Posterior vena cava (tissue), 2 donors: Measurements from ENCODE around the gene IFI27L2. TPM values are rescaled to one million over a fixed set of nuclear protein-coding genes. Genes with fewer than 3 reads are reported as not detected.

Experiments used
- DNase-seq: peaks from one replicate; pipeline ENCODE4 v3.0.0-alpha.2; 2020; ENCODE audit warnings: low spot score
- intact Hi-C, 2 donors: fragments of 100-400 bp; cut with DNase I; formaldehyde crosslinking; loops; one replicate each; pipeline versions ENCODE4 v1.14.1 to v1.14.2; 2022 to 2023
- total RNA-seq, 2 donors: library from RNA; stranded (reverse); fragmentation: NEBNext Ultra II Directional; extraction: Animal tissue kit (Norgen Biotek cat#: 25700); gene quantifications; one replicate each; pipeline ENCODE4 v1.2.1, GENCODE V29; 2021
- donor health status: DM: yes; HTN: yes; CAD: no.
- donor health status: DM: yes; HTN: yes; CAD: no.

IFI27L2 gene
- total RNA-seq, 2 donors from 2014 or later = 39.7 to 43.1 TPM

DNA sequence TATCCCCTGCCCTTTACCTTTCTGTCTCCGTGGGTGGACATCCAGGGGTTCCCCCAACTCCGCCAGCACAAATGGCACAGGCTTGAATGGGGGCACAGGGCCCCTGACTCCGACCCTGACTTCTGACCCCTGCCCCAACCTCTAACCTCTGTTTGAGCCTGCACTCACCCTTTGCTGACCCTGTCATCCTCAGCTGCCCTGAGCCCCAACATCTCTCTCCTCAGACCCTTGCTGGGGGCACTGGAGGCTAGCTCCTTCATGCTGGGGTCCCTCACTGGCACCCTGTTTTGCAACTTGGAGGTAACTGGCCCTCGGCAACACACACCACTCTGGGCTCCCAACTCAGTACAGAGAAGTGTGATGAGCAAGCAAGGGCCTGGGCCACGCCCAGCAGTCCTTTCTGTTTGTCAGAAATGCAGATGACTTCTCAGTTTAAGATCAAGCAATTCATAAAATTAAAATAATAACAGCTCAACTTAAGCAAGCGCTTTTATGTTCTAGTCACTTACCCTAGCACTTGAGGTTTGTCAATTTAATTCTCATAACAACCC is 16.8 kb downstream of the IFI27L2 start:
- no peak for DNase-seq
- intact Hi-C loops = no loop called here

DNA sequence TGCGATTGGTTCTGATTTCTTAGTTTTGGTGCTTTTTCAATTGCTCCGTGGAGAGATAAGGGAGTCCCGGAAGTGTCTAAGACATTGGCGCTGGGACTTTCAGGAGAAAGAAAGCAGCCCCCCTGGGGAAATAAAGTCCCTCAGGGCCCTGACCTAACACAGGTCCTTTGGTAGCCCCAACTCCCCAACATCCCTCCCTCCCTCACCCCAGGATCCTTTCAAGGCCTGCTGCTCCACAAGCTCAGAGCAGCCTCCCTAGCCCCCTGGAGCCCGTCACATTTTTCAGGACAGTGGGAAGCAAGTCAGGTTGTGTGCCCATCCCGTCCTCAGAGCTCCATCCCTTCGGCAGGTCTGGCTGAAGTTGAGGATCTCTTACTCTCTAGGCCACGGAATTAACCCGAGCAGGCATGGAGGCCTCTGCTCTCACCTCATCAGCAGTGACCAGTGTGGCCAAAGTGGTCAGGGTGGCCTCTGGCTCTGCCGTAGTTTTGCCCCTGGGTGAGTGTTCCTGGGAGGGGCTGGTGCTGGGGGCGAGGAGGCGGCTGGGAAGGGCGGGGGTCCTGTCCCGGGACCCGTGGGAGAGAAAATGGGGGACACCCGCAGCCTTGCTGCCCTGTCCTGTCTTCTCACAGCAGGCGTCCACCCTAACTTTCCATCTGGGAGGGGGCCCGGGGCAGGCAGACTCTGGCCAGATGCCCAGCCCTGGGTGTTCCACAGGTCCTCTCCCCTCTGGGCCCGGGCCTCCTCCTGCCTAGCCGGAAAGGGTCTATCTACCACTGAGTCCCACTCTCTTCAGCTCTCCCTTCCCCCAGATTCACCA is 17.9 kb downstream of the IFI27L2 start:
- intact Hi-C loops = no loop called here
- no peak for DNase-seq

DNA sequence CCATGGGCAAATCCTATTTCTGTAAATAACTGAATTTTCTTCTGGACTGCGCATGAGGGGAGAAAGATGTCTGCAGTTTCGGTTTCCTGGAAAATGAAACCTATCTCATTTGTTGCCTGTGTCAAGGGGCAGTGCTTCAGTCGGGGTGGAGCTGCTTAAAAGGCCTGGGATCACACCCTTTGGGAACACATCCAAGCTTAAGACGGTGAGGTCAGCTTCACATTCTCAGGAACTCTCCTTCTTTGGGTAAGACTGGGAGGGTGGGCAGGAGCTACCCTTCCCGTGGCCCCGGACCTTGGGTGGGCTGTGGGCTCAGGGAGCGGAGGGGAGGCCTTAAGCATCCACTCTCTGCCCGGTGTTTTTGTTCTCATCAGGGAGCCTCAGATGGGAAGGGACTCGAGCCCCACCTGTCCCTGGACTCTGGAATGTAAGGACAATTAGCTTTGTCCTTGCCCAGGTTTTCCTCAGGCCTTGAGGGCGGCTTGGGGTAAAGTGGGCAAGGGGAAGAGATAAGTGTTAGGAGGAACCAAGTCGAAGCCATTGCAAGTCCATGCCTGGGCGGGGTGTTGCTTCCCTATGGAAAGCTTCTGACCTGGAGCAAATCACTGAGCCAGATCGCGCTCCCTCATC is 18.7 kb downstream of the IFI27L2 start, which contains the start of gene IFI27:
TSS of gene IFI27 (plus strand) at position 185 of the 630 bp plus-strand sequence.
- intact Hi-C loops = no loop called here
- no peak for DNase-seq

DNA sequence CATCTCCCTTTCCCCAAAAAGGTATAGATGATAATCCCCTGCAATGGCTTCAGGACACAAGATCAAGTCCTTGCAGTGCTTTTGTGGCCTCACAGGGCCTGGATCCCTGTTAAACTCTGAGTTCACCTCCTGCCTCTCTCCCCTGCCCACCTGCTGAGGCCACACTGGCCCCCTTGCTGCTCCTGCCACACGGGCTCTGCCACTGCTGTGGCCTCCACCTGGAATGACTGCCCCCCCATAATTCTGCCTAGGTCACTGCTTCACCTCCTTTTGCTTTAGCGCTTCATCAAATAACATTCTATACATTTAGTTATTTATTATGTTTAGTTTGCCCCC is 19.5 kb downstream of the IFI27L2 start:
- no peak for DNase-seq
- intact Hi-C loops = loop anchor here in 1 of 2 donors (2.0 kb wide), 1 partner anchor 69 kb away; no protein-coding TSS in a partner anchor

DNA sequence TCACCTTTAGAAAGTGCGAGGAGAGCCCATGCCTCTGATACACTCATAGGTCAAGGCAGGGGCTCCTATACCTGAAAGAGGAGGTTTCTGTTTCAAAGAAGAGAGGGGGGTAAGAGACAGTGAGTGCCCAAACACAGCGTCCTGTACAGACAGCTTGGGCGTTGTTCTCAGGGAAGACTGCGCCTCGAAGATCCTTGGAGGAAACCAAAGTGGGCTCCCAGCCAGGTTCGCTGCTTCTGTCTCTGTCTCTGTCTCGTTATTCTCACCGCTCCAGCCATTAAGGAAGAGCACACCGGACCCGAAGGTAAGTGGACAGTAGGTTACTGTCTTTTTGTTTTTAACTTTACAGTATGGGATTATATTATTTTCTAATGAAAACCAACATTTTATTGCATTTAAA is 24.7 kb downstream of the IFI27L2 start:
- no peak for DNase-seq

DNA sequence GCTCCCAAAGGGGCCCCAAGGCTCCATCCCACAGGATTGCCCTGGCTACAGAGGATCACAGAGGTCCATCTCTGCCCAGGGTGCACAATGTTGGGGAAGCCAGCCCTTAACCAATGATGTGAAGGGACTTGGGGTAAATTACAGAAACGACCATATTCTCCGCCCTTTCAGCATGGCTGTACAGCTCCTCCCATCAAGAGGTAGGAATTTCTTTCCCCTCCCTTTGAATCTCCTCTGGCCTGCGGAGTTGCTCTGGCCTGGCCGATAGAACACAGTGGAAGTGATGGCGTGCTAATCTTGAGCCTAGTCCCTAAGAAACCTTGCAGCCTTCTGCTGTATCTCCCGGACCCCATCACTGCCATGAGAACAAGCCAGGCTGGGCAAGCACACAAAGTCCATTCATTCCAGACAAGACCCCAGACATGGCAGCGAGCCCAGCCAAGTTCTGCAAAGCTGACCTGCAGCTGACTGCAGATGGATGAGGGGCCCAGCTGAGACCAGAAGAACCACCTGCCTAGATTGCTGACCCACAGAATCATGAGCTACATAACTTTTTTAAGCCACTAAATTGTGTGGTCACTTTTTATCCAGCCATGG is 25.8 kb downstream of the IFI27L2 start:
- intact Hi-C loops = no loop called here

More for the DNA sequence above, 24.7 kb downstream of the IFI27L2 start:
- intact Hi-C loops = no loop called here

DNA sequence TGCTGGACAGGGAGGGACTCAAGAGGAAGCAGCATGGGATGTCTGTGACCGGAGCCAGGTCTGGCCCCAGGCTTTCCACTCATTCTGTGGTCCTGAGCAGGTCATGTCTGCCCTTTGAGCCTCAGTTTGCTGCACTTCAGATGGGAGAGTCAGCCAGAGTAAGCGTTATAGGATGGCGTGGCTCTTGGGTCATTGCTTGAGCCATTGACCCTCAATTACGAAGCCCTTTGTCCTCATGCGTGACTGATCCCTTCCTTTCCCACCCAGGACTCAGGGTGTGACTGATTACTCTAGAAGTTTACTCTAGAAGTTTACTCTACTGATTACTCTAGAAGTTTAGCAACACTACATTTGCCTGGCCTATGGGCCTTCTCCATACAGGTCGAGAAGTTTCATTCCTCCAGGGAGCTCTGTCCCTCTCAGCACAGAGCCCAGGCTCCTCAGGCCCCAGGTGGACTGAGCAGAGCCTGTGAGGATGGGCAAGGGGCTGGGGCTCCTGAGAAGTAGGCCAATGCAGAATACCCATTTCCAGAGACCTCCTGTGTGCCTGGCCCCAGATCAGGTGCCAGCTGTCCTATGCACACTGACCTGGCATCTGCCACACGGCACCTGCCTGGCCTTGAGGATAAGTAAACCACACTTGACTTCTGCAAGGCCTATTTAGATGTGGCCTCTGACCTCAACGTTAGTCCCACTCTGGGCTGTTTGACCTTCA is 26.5 kb downstream of the IFI27L2 start:
- intact Hi-C loops = no loop called here
- DNase-seq = no peak

More for the DNA sequence above, 25.8 kb downstream of the IFI27L2 start:
- DNase-seq = no peak

DNA sequence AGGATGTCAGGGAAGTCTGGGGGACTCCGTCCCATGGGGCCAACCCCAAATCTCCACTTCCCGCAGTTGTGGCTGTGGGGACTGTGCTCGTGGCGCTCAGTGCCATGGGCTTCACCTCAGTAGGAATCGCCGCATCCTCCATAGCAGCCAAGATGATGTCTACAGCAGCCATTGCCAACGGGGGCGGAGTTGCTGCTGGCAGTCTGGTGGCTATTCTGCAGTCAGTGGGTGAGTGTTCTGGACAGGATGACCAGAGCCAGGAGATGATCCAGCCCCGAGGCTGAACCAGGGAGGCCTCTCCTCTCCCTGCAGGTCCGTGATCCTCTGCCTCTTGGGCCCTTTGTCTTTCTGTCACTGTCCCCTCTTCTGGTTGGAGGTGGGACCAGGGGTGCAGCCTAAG is 27.7 kb downstream of the IFI27L2 start:
- intact Hi-C loops = no loop called here
- DNase-seq = peak; percentile 89

DNA sequence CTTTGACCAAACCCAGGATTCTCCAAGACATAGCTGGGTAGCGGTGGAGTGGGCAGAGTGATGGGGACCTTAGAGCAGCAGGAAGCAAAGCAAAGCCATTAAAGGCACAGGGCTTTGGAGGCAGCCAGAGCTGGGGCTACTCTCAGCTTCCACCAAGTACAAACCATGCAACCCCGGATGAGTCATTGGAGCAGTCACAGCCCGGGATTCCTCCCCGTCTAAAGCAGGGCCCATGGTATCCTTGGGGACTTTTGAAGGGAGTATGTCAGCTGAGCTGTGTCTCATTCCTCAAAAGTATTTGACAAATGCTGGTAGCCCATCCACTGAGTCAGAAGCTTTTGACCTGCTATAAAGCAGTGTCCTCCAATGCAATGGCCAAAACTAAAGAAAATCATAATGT is 28.6 kb downstream of the IFI27L2 start:
- intact Hi-C loops = no loop called here
- no peak for DNase-seq

DNA sequence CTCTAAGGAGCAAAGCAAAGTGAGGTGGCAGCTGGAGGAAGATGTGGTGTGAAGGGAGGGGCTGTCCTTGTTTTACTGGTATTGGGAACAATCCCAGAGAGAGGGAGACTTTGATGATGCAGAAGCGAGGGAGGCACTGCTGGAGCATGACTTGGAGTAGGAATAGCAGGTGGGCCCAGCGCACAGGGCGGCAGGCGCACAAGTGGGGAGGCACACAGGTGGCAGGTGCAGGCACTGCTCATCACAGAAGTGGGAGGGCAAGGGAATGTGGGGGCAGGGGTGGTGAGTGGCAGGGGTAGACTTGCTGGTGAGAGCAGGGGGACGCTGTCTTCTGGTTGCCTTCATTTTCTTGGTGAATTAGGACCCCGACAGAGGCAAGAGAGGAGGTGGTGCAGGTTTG is 30.4 kb downstream of the IFI27L2 start:
- DNase-seq = no peak
- intact Hi-C loops = no loop called here

DNA sequence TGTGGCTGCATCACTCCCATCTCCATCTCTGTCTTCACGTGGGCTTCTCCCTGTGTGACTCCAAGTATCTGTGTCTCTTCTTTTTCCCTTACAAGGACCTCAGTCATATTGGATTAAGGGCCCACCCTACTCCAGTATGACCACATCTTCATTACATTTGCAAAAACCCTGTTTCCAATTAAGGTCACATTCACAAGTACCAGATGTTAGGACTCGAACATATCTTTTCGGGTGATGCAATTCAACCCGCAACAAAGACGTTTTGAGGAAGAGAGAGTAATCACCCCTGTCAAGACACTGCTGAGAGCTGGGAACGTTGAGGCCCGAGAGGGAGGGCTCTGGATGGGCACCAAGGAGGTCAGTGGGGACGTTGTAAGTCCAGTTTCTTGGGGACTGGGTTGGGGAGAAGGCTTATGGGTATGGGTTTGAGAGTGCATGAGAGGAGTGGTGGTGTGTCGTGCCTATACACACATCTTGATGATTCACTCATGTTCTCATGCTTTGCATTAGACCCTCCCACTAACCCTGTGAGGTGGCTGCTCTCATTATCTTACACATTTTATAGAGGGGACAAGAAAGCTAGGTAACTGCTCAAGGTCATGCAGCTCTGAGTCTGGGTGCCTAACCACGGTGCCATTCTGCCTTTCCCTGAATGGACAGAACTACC is 30.9 kb downstream of the IFI27L2 start:
- intact Hi-C loops = no loop called here
- DNase-seq = no peak

DNA sequence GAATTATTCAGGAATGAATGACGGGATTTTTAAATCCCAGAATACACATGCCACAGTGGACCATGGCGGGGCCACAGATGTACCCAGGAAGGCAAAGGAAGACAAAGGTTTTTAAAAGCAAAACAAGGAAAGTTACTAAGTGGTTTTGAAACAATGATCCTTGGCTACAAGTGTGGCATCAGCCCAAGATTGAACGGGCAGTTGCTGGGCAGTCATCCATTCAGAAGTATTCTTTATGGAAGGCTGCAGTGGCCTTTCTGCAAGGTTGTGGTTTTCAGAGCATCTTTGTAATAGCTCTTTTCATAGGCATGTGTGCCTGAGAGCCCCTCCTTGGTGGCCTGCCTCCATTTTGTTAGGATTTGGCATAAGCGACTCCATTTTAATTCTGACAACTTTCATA is 32.3 kb downstream of the IFI27L2 start:
- DNase-seq = no peak
- intact Hi-C loops = no loop called here

DNA sequence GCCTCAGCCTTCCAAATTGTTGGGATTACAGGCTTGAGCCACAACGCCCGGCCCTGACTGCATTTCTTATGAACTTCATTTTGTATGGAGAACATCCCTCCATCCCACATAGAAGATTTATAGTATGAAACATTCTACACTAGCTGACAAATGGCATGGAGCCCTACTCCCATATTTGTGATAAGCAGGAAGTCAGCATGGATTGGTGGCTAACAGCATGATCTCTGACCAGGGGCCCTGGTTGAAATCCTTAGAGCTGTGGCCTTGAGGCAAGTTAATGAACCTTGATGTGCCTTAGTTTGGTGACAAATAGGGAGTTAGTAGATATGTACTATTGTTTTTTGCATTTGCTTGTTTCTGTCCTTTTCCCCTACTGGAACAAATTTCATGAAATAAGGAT is 36.0 kb downstream of the IFI27L2 start:
- intact Hi-C loops = no loop called here
- DNase-seq = no peak

DNA sequence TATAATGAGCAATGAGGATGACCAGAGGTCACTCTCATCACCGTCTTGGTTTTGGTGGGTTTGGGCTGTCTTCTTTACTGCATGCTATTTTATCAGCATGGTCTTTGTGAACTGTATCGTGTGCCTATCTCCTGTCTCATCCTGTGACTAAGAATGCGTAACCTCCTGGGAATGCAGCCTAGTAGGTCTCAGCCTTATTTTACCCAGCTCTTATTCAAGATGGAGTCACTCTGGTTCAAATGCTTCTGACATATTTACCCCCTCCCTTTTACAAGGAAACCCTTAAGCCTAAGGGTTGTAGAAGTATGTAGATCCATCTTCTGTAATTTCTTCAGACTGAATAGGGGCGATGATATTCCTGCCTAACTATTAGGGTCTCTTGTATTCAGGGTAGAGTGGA is 39.9 kb downstream of the IFI27L2 start:
- DNase-seq = no peak
- intact Hi-C loops = no loop called here

DNA sequence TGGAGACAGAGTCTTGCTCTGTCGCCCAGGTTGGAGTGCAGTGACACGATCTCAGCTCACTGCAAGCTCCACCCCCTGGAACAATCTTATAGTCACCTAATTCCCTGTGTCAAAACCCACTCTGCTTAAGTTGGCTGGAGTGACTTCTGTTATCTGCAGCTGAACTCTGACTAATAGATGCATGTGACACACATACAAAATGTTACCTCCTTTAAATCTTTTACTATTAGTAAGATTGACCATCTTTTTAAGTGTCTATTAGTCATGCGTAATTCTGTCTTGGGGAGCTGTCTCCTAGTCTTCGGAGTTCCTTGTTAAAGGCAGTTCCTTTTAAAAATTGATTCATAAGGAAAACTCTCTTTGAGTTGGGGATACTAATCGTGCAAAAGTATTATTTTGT is 40.9 kb downstream of the IFI27L2 start:
- intact Hi-C loops = no loop called here
- no peak for DNase-seq

DNA sequence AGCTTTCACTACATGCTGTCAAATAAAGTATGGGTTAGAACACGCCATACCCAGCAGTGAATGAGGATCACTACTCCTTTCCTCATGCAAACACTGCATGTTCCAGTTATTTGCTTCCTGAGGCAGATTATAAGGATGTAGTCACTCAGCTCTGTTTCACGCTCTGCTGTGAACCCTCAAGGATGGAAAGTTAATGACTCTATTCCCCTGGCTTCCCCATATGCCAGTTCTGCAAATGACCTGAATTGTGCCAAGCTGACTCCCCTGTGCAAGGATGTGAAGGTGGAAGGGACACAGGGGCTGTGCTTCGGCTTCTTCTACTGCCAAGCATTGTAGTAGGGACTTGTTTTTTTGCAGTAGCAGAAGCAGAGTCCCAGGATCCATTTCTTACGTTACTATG is 41.5 kb downstream of the IFI27L2 start:
- DNase-seq = no peak
- intact Hi-C loops = no loop called here

DNA sequence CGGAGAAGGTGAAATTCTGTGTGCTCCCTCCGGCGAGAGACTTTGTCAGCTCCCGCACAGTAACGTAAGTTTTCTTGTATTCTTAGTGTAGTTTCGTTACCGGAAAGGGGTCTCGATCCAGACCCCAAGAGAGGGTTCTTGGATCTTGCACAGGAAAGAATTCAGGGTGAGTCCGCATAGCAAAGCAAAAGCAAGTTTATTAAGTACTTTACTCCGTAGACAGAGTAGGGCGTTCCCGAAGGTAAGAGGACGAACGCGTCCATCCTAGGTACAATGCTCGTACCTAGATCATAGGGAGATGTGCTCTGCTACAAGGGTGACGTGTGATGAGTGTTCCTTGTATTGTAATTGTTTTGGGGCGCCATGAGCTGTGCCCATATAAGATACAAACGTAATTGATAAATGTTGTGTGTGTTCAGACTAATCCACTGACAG is 48.0 kb downstream of the IFI27L2 start:
- DNase-seq = no peak
- intact Hi-C loops = no loop called here

DNA sequence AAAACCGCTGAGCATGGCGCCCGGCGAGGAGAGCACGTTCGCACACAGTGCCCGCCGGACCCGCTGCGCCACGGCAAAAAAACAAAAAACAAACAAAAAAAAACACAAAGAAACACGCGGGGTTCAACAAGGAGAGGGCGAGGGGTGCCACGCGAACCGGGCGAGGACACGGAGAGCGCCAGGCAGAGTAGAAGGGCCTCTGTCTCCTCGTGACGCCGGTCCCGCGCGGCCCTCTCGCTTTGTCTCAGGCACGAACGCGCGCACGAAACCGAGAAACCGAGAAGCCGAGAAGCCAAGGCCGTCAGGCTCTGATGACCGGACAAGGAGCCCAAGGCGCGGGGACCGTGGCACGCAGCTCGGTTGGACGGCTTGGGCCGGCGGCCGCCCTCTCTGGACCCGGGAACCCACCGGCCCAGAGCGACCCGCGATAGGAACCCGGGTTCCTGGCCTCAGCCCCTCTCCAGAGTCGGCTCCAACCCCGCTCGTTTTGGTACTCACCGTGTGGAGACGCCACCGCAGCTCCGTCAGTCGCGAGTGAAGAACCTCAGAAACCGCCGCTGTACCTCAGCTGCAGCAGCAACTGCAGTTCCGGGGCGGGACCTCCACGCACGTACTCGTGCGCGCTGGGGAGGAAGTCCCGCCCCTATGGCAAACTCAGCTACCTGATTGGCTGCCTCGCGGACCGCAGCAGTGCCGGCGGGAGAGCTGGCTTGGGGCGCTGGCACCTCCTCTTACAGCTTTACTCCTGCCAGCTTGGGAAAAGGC is 48.6 kb downstream of the IFI27L2 start, which contains the start of the genes DDX24 and IFI27L1:
TSS of gene DDX24 (minus strand) at position 582 of the 765 bp plus-strand sequence. CDS start 1,460 bp downstream, outside the sequence.
TSS of gene IFI27L1 (plus strand) at position 690 of the 765 bp plus-strand sequence. CDS start 15,628 bp downstream, outside the sequence.
- intact Hi-C loops = no loop called here
- peak; percentile 99 for DNase-seq
